GM18505 (cell line): ENCODE measurements around the gene YKT6.

ENCODE experiments used
- ATAC-seq: cut with Tn5 transposase; IDR thresholded peaks from one replicate; pipeline ENCODE4 v1.9.1; 2021; ENCODE audit not compliant: unreplicated experiment
- POLR2A ChIP-seq: IDR thresholded peaks from 4 replicates; pipeline ENCODE4 v1.6.1; 2011; ENCODE audit warnings: borderline replicate concordance; ENCODE audit not compliant: insufficient read depth, insufficient read length; ENCODE audit errors: extremely low read depth

The YKT6 gene

GRCh38 chr7:44261240-44261639, 60.5 kb downstream of the YKT6 start:
- no peak for ATAC-seq
- no peak for TF ChIP-seq POLR2A

GRCh38 chr7:44262031-44262430, 61.3 kb downstream of the YKT6 start:
- no peak for ATAC-seq
- TF ChIP-seq POLR2A: no peak

DNA sequence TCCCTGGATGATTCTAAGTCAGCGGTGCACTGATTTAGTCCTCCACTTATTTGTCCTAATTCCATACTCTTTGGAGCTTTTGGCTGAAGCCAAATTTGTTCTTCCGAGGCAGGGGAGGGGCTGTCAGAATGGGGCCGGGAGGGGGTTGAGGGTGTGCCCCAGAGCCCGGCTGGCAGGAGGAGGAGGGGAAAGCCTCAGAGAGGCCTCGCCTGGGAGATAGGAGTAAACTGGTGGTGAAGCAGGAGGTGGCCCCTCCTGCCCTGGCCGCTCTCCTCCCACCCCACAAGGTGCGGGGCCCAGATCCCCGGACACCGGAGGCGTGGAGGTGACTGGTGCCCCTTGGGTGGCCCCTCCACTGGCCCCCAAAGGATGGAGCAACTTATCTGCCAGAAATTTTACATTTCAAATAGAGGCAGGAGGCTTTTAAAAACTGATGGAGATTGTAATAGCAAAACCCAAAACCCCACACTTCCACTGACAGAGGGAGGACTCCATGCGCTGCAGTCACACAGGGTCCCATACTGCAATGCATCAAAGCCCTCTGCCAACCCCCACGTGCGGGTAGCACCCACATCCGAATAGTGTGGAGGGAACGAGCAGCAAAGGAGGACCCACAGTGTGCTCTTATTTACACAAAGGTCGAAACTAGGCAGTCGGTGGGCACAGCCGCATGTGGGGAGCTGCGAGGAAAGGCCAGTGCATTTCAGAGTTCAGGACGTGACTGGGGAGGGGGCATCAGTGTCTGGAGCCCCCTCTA, 62.7 kb downstream of the YKT6 start:
- TF ChIP-seq POLR2A: no peak
- no peak for ATAC-seq
